ENCODE results near the gene CSRNP2. TPM values are rescaled to one million over a fixed set of nuclear protein-coding genes. Genes with fewer than 3 reads are reported as not detected.
"Not testable (repeated sequence)": the region's sequence is repeated elsewhere in the genome, so short reads cannot be mapped to it uniquely, and the experiment has no call there.

Gene CSRNP2
- total RNA-seq, 1 donor from 2014 or later, result 16.9 TPM

DNA sequence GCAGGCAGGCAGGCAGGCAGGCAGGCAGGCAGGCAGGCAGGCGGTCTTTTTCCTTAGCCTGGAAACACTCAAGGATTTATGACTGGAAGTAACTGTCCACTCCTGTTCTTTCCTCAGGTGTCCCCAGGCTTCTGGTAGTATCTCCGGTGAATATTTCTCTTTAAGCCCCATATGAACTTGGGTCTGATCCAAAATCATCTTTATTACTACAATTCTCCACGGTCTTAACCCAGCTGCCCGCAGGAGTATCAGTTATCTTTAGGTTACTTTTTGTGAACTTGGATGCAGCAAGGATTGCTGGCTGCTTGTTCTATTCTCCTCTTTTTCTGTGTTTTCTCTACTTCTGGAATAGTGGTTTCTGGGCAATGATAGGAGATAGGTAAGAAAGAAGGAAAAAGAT, 3.3 kb downstream of the CSRNP2 start:
- intact Hi-C loops (cut with micrococcal nuclease), result loop anchor here (10.0 kb wide), 3 partner anchors 245 to 455 kb away; partner anchors contain the start of gene BIN2
- TF ChIP-seq, protein P1, sequence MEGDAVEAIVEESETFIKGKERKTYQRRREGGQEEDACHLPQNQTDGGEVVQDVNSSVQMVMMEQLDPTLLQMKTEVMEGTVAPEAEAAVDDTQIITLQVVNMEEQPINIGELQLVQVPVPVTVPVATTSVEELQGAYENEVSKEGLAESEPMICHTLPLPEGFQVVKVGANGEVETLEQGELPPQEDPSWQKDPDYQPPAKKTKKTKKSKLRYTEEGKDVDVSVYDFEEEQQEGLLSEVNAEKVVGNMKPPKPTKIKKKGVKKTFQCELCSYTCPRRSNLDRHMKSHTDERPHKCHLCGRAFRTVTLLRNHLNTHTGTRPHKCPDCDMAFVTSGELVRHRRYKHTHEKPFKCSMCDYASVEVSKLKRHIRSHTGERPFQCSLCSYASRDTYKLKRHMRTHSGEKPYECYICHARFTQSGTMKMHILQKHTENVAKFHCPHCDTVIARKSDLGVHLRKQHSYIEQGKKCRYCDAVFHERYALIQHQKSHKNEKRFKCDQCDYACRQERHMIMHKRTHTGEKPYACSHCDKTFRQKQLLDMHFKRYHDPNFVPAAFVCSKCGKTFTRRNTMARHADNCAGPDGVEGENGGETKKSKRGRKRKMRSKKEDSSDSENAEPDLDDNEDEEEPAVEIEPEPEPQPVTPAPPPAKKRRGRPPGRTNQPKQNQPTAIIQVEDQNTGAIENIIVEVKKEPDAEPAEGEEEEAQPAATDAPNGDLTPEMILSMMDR (IDR thresholded peaks at IDR 0.05), result no peak
- Mint-ChIP-seq H3K27ac (no peak overlapping the region), H3K4me3 (no peak overlapping the region), H3K9me3 (no peaks in the 10 kb centered on the region), H3K27me3 (no peaks in the 10 kb centered on the region), H3K36me3 (ENCODE audit: low read depth) (peaks cover 7% of the 10 kb centered on the region), H3K4me1 (peaks cover 20% of the 10 kb centered on the region)
- ChIA-PET CTCF (no interaction called here), POLR2A (interaction anchor here (0.6 to 1.5 kb wide), 3 partner anchors 138 to 196 kb away, joined by 3 to 6 read pairs (median 5); partner anchors contain the start of genes DAZAP2 and POU6F1)
- DNase-seq (no peak), ATAC-seq (ENCODE audit: low read depth) (no peak)

DNA sequence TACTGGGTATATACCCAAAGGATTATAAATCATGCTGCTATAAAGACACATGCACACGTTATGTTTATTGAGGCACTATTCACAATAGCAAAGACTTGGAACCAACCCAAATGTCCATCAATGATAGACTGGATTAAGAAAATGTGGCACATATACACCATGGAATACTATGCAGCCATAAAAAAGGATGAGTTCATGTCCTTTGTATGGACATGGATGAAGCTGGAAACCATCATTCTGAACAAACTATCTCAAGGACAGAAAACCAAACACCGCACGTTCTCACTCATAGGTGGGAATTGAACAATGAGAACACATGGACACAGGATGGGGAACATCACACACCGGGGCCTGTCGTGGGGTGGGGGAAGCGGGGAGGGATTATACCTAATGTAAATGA, 4.5 kb downstream of the CSRNP2 start:
- CTCF ChIA-PET; ATAC-seq (ENCODE audit: low read depth); H3K27me3 Mint-ChIP-seq; intact Hi-C loops (cut with micrococcal nuclease); H3K4me3 Mint-ChIP-seq; POLR2A ChIA-PET; DNase-seq; H3K9me3 Mint-ChIP-seq; H3K27ac Mint-ChIP-seq: not testable (repeated sequence)
- H3K36me3 Mint-ChIP-seq (ENCODE audit: low read depth), result peaks cover 10% of the 10 kb centered on the region
- peaks cover 20% of the 10 kb centered on the region for H3K4me1 Mint-ChIP-seq

DNA sequence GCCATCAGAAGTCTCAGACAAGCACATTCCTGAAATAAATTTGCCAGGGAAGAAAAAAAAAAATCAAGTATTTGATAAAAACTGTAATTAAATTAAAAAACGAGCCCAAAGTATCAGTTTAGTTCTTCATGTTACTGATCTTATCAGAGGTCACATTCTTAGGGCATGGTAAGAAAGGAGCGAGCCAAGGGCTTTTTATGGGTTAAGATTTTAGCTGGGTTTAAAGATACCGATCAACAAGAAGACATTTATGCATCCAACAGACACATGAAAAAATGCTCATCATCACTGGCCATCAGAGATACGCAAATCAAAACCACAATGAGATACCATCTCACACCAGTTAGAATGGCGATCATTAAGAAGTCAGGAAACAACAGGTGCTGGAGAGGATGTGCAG, 5.0 kb downstream of the CSRNP2 start:
- POLR2A ChIA-PET; DNase-seq; H3K27ac Mint-ChIP-seq; intact Hi-C loops (cut with micrococcal nuclease); ATAC-seq (ENCODE audit: low read depth); CTCF ChIA-PET; H3K27me3 Mint-ChIP-seq; H3K9me3 Mint-ChIP-seq; H3K4me3 Mint-ChIP-seq: not testable (repeated sequence)
- peaks cover 16% of the 10 kb centered on the region for H3K4me1 Mint-ChIP-seq
- peaks cover 16% of the 10 kb centered on the region for H3K36me3 Mint-ChIP-seq (ENCODE audit: low read depth)

DNA sequence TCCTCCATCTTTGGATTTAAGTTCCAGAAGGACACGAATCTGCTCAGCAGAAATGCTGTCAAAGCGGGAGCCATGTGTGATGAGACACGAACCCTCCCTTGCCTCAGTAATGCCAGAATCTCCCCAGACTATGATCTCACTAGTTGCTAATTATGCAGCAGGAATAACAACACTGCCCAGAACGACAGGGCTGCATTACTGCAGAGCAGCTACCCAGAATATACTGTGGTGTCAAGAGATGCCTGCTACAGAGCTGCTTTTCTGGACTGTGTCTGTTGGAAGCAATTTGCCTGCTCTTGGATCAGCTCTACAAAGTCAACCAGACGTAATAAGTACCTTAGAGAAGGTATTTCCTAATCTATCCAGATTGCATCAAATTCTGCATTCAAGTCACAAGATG, 5.5 kb downstream of the CSRNP2 start:
- CTCF ChIA-PET, result no interaction called here
- ATAC-seq (ENCODE audit: low read depth) (no peak), DNase-seq (no peak)
- intact Hi-C loops (cut with micrococcal nuclease), result no loop called here
- Mint-ChIP-seq H3K27me3 (no peaks in the 10 kb centered on the region), H3K9me3 (no peaks in the 10 kb centered on the region), H3K4me1 (peaks cover 14% of the 10 kb centered on the region), H3K4me3 (no peak overlapping the region), H3K27ac (no peak overlapping the region), H3K36me3 (ENCODE audit: low read depth) (peaks cover 18% of the 10 kb centered on the region)
- TF ChIP-seq, protein P1 (IDR thresholded peaks at IDR 0.05), result no peak
- POLR2A ChIA-PET, result no interaction called here

DNA sequence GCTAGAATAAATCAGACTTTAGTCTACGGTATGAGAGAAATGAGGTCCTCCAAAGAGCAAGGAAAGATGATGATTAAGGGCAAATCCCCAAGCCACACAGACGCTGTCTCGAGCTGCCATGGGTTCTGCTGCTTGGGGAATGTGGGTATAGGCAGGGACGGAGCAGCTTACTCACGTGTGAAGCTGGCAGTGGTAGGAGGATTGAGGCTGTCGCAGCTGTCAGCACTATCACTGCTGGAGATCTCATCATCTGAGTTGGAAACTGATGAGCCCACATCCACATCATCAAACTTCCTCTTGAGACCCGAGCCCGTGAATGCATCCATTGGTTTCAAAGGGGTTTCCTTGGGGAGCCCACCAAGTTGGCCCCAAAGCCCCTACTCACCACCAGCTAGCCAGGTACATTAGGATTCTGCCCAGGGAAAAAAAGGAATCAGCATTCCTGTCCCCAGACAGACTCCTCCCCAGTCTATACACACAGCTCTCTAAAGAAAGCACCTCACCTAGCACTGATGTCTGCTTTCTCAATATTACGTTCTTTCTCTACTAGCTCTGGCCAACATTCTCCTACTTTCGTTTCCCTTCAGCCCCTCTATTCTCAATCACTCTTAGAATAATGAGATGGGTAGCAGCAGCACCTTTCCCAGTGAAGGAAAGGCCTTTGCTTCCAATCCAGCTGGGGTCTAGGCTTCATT, 7.0 kb downstream of the CSRNP2 start:
- ATAC-seq (ENCODE audit: low read depth), result no peak
- Mint-ChIP-seq H3K4me3 (no peak overlapping the region), H3K9me3 (no peaks in the 10 kb centered on the region), H3K27me3 (no peaks in the 10 kb centered on the region), H3K4me1 (peaks cover under 1% of the 10 kb centered on the region), H3K27ac (no peak overlapping the region), H3K36me3 (ENCODE audit: low read depth) (peaks cover 33% of the 10 kb centered on the region)
- CTCF ChIA-PET, result no interaction called here
- TF ChIP-seq, protein P1 (IDR thresholded peaks at IDR 0.05), result no peak
- no peak for DNase-seq
- POLR2A ChIA-PET, result interaction anchor here (0.6 kb wide), 1 partner anchor 244 kb away, joined by 8 read pairs; no protein-coding TSS in a partner anchor
- intact Hi-C loops (cut with micrococcal nuclease), result no loop called here

DNA sequence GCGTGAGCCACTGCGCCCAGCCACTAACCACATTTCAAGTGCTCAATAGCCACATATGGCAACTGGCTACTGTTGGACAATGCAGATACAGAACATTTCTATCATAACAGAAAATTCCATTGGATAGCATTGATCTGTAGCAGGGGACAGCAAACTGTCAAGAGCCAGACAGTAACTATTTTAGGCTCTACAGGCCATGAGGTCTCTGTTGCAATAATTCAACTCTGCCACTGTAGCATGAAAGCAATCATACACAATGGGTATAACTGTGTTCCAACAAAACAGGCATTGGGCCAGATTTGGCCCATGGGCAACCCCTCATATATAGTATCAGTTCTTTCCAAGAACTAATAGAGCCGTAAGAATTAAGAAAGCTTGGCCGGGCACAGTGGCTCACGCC, 8.0 kb downstream of the CSRNP2 start:
- Mint-ChIP-seq H3K4me1 (no peaks in the 10 kb centered on the region), H3K27ac (no peak overlapping the region), H3K27me3 (no peaks in the 10 kb centered on the region), H3K36me3 (ENCODE audit: low read depth) (peaks cover 34% of the 10 kb centered on the region), H3K4me3 (no peak overlapping the region), H3K9me3 (no peaks in the 10 kb centered on the region)
- no peak for DNase-seq
- intact Hi-C loops (cut with micrococcal nuclease), result no loop called here
- POLR2A ChIA-PET, result no interaction called here
- ATAC-seq (ENCODE audit: low read depth), result no peak
- TF ChIP-seq, protein P1 (IDR thresholded peaks at IDR 0.05), result no peak
- CTCF ChIA-PET, result no interaction called here

All from activated B cell treated with CpG ODN at 0.5 μM for 24 hours (primary cell).